NB4 (cell line): Measurements from ENCODE around the gene PLXNC1.

Experiments used
- DNase-seq: peaks from one replicate; pipeline ENCODE4 v3.0.0; 2010; ENCODE audit warnings: low read depth
- H3K4me3 ChIP-seq: one replicate; pipeline ENCODE4 v1.5.1; 2011; ENCODE audit warnings: mild to moderate bottlenecking, low read depth, low read length, moderate library complexity
- CTCF ChIP-seq: IDR thresholded peaks from one replicate; pipeline ENCODE4 v1.5.1; 2012; ENCODE audit warnings: low read depth, low read length
- MAX ChIP-seq: IDR thresholded peaks from 2 replicates; pipeline ENCODE4 v1.6.1; 2011; ENCODE audit warnings: low read depth, low read length
- MYC ChIP-seq: IDR thresholded peaks from 2 replicates; pipeline ENCODE4 v1.6.1; 2011; ENCODE audit warnings: low read depth, low read length
- POLR2A ChIP-seq: IDR thresholded peaks from 2 replicates; pipeline ENCODE4 v1.6.1; 2011; ENCODE audit warnings: mild to moderate bottlenecking; ENCODE audit not compliant: insufficient read length; ENCODE audit errors: extremely low read depth

PLXNC1 gene

GRCh38 chr12:94247246-94247645 lies 98.9 kb downstream of the PLXNC1 start:
- no peak for TF ChIP-seq CTCF
- no peak for TF ChIP-seq POLR2A
- TF ChIP-seq MAX, result no peak
- peak; percentile 37 for TF ChIP-seq MYC
- H3K4me3 ChIP-seq, result no peak overlapping the region

GRCh38 chr12:94248582-94248981 lies 100.2 kb downstream of the PLXNC1 start:
- no peak overlapping the region for H3K4me3 ChIP-seq
- no peak for DNase-seq
- no peak for TF ChIP-seq CTCF
- TF ChIP-seq MYC, result no peak
- no peak for TF ChIP-seq POLR2A
- TF ChIP-seq MAX, result no peak

More at GRCh38 chr12:94247246-94247645, 98.9 kb downstream of the PLXNC1 start:
- DNase-seq, result peak; percentile 76

GRCh38 chr12:94250130-94250529 lies 101.8 kb downstream of the PLXNC1 start:
- no peak for DNase-seq
- TF ChIP-seq MYC (no peak), POLR2A (no peak), MAX (no peak), CTCF (no peak)
- H3K4me3 ChIP-seq, result no peak overlapping the region

GRCh38 chr12:94254270-94254669 lies 105.9 kb downstream of the PLXNC1 start:
- no peak for TF ChIP-seq CTCF
- no peak for TF ChIP-seq MAX
- no peak for TF ChIP-seq MYC
- TF ChIP-seq POLR2A, result no peak
- DNase-seq, result no peak
- no peak overlapping the region for H3K4me3 ChIP-seq

GRCh38 chr12:94255006-94255405 lies 106.6 kb downstream of the PLXNC1 start:
- no peak overlapping the region for H3K4me3 ChIP-seq
- TF ChIP-seq MYC (no peak), MAX (no peak), CTCF (no peak), POLR2A (no peak)
- no peak for DNase-seq

- TF ChIP-seq MYC, result no peak
- TF ChIP-seq MAX, result no peak
- no peak for TF ChIP-seq POLR2A
- TF ChIP-seq CTCF, result no peak
- DNase-seq, result no peak
These were observed 107.1 kb downstream of the PLXNC1 start for GRCh38 chr12:94255428-94255827.

More at GRCh38 chr12:94255428-94255827, 107.1 kb downstream of the PLXNC1 start:
- H3K4me3 ChIP-seq, result no peak overlapping the region
